Neuronal stem cell (in vitro differentiated cells): ENCODE results near the gene PKD1L1.

Source experiments
- DNase-seq: peaks from one replicate; pipeline ENCODE4 v3.0.0-alpha.2; 2013; ENCODE audit warnings: low spot score
- H2AFZ ChIP-seq: one replicate; pipeline ENCODE4 v1.6.1; 2013; ENCODE audit warnings: mild to moderate bottlenecking, low read length, inconsistent platforms
- H2AK5ac ChIP-seq: 2 replicates; pipeline ENCODE4 v1.6.1; 2013; ENCODE audit warnings: low read depth, mild to moderate bottlenecking, inconsistent platforms, low read length, moderate library complexity, mixed read lengths
- H2BK120ac ChIP-seq: 2 replicates; pipeline ENCODE4 v1.6.1; 2013; ENCODE audit warnings: low read depth, mild to moderate bottlenecking, inconsistent platforms, low read length, moderate library complexity, mixed read lengths
- H2BK12ac ChIP-seq: one replicate; pipeline ENCODE4 v1.6.1; 2013; ENCODE audit warnings: low read length, inconsistent platforms
- H2BK15ac ChIP-seq: 2 replicates; pipeline ENCODE4 v1.6.1; 2013; ENCODE audit warnings: mild to moderate bottlenecking, low read length, inconsistent platforms, mixed read lengths
- H2BK5ac ChIP-seq: one replicate; pipeline ENCODE4 v1.6.1; 2013; ENCODE audit warnings: inconsistent platforms, mild to moderate bottlenecking, low read length, moderate library complexity
- H3K14ac ChIP-seq: one replicate; pipeline ENCODE4 v1.6.1; 2013; ENCODE audit warnings: low read length, inconsistent platforms
- H3K18ac ChIP-seq: 2 replicates; pipeline ENCODE4 v1.6.1; 2013; ENCODE audit warnings: low read length, inconsistent platforms
- H3K23ac ChIP-seq: 2 replicates; pipeline ENCODE4 v1.6.1; 2013; ENCODE audit warnings: low read depth, mild to moderate bottlenecking, mixed read lengths, low read length, inconsistent platforms; ENCODE audit not compliant: poor library complexity
- H3K27ac ChIP-seq: replicated peaks from 3 replicates; pipeline ENCODE4 v1.5.1; 2013; ENCODE audit warnings: low read length, inconsistent platforms
- H3K27me3 ChIP-seq, 3 experiments: 2 replicates each; pipeline ENCODE4 v1.6.1; 2013; ENCODE audit warnings: low read length in 3 of 3, mild to moderate bottlenecking in 2 of 3, inconsistent platforms in 1 of 3, low read depth in 1 of 3, mixed read lengths in 1 of 3, moderate library complexity in 1 of 3; ENCODE audit not compliant: control insufficient read depth in 3 of 3, insufficient read depth in 3 of 3
- H3K36me3 ChIP-seq, 2 donors: replicated peaks in 1 of 2; 2 replicates each; pipeline ENCODE4 v1.6.1; 2013; ENCODE audit warnings: low read length in 2 of 2; ENCODE audit not compliant: control insufficient read depth in 2 of 2, insufficient read depth in 2 of 2
- H3K4ac ChIP-seq: 2 replicates; pipeline ENCODE4 v1.6.1; 2013; ENCODE audit warnings: inconsistent platforms, mild to moderate bottlenecking, low read length, moderate library complexity
- H3K4me1 ChIP-seq, 2 donors: 1 replicate in 1 of 2; 2 replicates in 1 of 2; pipeline ENCODE4 v1.6.1; 2013; ENCODE audit warnings: low read length in 2 of 2, low read depth in 1 of 2; ENCODE audit not compliant: control insufficient read depth in 2 of 2, insufficient read depth in 1 of 2
- H3K4me2 ChIP-seq: one replicate; pipeline ENCODE4 v1.6.1; 2013; ENCODE audit warnings: mild to moderate bottlenecking, low read length, inconsistent platforms; ENCODE audit not compliant: insufficient read depth, poor library complexity, severe bottlenecking
- H3K4me3 ChIP-seq, 2 donors: 2 replicates each; pipeline ENCODE4 v1.5.1; 2013; ENCODE audit warnings: low read length in 2 of 2, mild to moderate bottlenecking in 2 of 2, inconsistent platforms in 1 of 2, moderate library complexity in 1 of 2
- H3K79me1 ChIP-seq: one replicate; pipeline ENCODE4 v1.6.1; 2013; ENCODE audit warnings: low read depth, mild to moderate bottlenecking, inconsistent platforms, low read length, moderate library complexity
- H3K9ac ChIP-seq: one replicate; pipeline ENCODE4 v1.6.1; 2013; ENCODE audit warnings: mild to moderate bottlenecking, low read depth, low read length, inconsistent platforms; ENCODE audit not compliant: poor library complexity
- H3K9me3 ChIP-seq, 2 donors: replicated peaks in 1 of 2; 2 replicates each; pipeline versions ENCODE3 to v1.6.1; 2013; ENCODE audit warnings: low read length in 2 of 2, mild to moderate bottlenecking in 2 of 2, inconsistent platforms in 1 of 2, low read depth in 1 of 2, mixed read lengths in 1 of 2, moderate library complexity in 1 of 2; ENCODE audit not compliant: control insufficient read depth in 2 of 2, insufficient read depth in 1 of 2
- H4K8ac ChIP-seq: one replicate; pipeline ENCODE4 v1.6.1; 2013; ENCODE audit warnings: low read depth, mild to moderate bottlenecking, inconsistent platforms, low read length, moderate library complexity
- H4K91ac ChIP-seq: one replicate; pipeline ENCODE4 v1.6.1; 2013; ENCODE audit warnings: low read length, low read depth, mild to moderate bottlenecking, inconsistent platforms; ENCODE audit not compliant: poor library complexity
- WGBS, 2 donors: extraction: QIAGEN DNeasy Blood & Tissue Kit; methylation state at CpG; one replicate each; pipeline ENCODE4 v1.1.7; 2013; ENCODE audit warnings: missing lambda C conversion rate in 2 of 2, mixed read lengths in 1 of 2; ENCODE audit not compliant: insufficient read length in 2 of 2, insufficient replicate concordance in 1 of 2; ENCODE audit errors: extremely low coverage in 2 of 2; 5-methylcytosine and 5-hydroxymethylcytosine counted together

The PKD1L1 gene

GRCh38 chr7:47771990-47772360, 176.3 kb downstream of the PKD1L1 start:
- H3K4me3 ChIP-seq = no peak overlapping the region
- no peak overlapping the region for H2AFZ ChIP-seq
- H3K79me1 ChIP-seq = no peaks in the 10 kb centered on the region
- no peak overlapping the region for H3K27ac ChIP-seq
- no peak overlapping the region for H2BK5ac ChIP-seq
- H4K91ac ChIP-seq = peak overlapping the region; percentile 15
- no peaks in the 10 kb centered on the region for H3K27me3 ChIP-seq
- no peak overlapping the region for H3K14ac ChIP-seq
- no peak overlapping the region for H3K23ac ChIP-seq
- no peak overlapping the region for H3K18ac ChIP-seq
- no peak overlapping the region for H3K9ac ChIP-seq
- H2BK12ac ChIP-seq = no peak overlapping the region
- no peak overlapping the region for H2AK5ac ChIP-seq
- no peak overlapping the region for H3K4me2 ChIP-seq
- no CpG with 5 or more reads among the region's 5 CpGs for WGBS, 2 donors
- H4K8ac ChIP-seq = no peak overlapping the region
- H2BK15ac ChIP-seq = no peak overlapping the region
- H3K9me3 ChIP-seq = no peaks in the 10 kb centered on the region
- no peak for DNase-seq
- H2BK120ac ChIP-seq = no peak overlapping the region
- H3K36me3 ChIP-seq = no peaks in the 10 kb centered on the region
- no peaks in the 10 kb centered on the region for H3K4me1 ChIP-seq
- H3K4ac ChIP-seq = no peak overlapping the region

DNA sequence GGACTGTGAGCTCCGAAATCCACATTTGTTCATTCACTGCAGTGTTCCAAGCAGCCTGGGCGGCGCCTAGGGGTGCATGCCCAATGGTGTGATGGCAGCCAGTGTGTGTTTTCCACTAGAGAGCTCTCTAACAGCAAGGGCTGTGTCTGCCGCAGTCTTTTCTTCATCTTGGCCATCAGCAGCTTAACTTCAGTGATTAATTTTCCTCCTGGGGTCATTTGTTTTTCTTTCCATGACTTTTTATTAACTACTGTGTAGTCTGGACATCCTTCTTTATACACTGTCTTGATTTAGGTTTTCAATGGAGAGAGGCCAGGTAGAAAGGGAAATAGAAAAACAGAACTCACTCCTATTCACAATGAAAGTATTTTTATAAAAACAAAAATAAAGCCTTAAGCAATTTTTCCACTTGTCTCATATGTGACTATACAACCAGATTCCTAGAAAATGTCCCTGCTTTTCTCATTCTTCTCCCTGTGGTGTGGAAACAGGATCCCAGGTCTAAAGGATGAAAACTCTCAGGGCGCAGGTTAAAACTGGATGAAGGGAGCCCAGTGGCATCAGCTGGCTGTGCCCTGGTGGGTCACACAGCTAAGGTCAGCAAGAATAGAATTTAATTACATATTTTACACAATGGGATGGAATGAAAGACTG, 176.8 kb downstream of the PKD1L1 start:
- no peaks in the 10 kb centered on the region for H3K27me3 ChIP-seq
- H3K14ac ChIP-seq = no peak overlapping the region
- H2BK12ac ChIP-seq = no peak overlapping the region
- no peak overlapping the region for H2AK5ac ChIP-seq
- DNase-seq = no peak
- H3K4me1 ChIP-seq = no peaks in the 10 kb centered on the region
- no peaks in the 10 kb centered on the region for H3K9me3 ChIP-seq
- no peak overlapping the region for H2BK120ac ChIP-seq
- no peak overlapping the region for H3K18ac ChIP-seq
- no peak overlapping the region for H3K4me3 ChIP-seq
- H2BK15ac ChIP-seq = no peak overlapping the region
- H2BK5ac ChIP-seq = no peak overlapping the region
- H4K8ac ChIP-seq = no peak overlapping the region
- H3K36me3 ChIP-seq = no peaks in the 10 kb centered on the region
- no peak overlapping the region for H3K9ac ChIP-seq
- H3K23ac ChIP-seq = no peak overlapping the region
- H2AFZ ChIP-seq = no peak overlapping the region
- H3K79me1 ChIP-seq = no peaks in the 10 kb centered on the region
- H3K4me2 ChIP-seq = no peak overlapping the region
- no peak overlapping the region for H4K91ac ChIP-seq
- H3K4ac ChIP-seq = no peak overlapping the region
- no peak overlapping the region for H3K27ac ChIP-seq
- no CpG with 5 or more reads among the region's 5 CpGs for WGBS, 2 donors

DNA sequence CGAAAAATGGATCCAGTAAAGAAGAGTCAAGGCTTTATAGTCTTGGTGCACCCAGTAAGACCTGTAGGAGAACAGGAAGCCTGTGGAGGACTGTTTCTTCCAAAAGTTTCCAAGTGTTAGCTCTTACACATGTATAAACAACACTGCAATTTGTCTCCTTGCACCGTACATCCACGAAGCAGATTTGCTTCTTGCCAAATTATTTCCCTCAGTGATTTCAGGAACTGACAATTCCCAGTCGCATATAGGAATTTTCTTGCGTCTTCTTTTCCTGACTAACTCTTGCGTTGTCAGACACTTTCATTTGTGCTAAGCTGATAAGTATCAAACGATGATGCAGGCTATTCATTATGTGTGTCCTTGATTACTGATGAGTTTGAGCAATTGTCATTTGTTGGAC, 182.1 kb downstream of the PKD1L1 start:
- no peak overlapping the region for H2BK120ac ChIP-seq

GRCh38 chr7:47765373-47765979, 182.8 kb downstream of the PKD1L1 start:
- no peak for DNase-seq
- Histone ChIP-seq H3K4me1 (peaks cover 11 to 13% of the 10 kb centered on the region in 2 donors), H3K9ac (no peak overlapping the region), H3K4ac (no peak overlapping the region), H3K4me3 (no peak overlapping the region), H2BK12ac (no peak overlapping the region), H2BK15ac (no peak overlapping the region), H4K91ac (no peak overlapping the region), H2BK120ac (no peak overlapping the region), H3K18ac (no peak overlapping the region), H3K79me1 (no peaks in the 10 kb centered on the region), H2AK5ac (no peak overlapping the region), H3K27me3 (no peaks in the 10 kb centered on the region), H4K8ac (no peak overlapping the region), H3K9me3 (no peaks in the 10 kb centered on the region), H3K27ac (no peak overlapping the region), H3K23ac (no peak overlapping the region), H2BK5ac (no peak overlapping the region), H2AFZ (no peak overlapping the region), H3K4me2 (no peak overlapping the region), H3K36me3 (no peaks in the 10 kb centered on the region), H3K14ac (no peak overlapping the region)
- WGBS, 2 donors = no CpG with 5 or more reads among the region's 2 CpGs

More for the DNA sequence above, 182.1 kb downstream of the PKD1L1 start:
- no peak overlapping the region for H3K9ac ChIP-seq
- H2BK15ac ChIP-seq = no peak overlapping the region
- WGBS, 2 donors = no CpG with 5 or more reads among the region's 7 CpGs
- no peaks in the 10 kb centered on the region for H3K79me1 ChIP-seq
- H3K27me3 ChIP-seq = no peaks in the 10 kb centered on the region
- no peak overlapping the region for H2AFZ ChIP-seq
- no peak overlapping the region for H3K4me2 ChIP-seq
- no peak overlapping the region for H3K4ac ChIP-seq
- no peaks in the 10 kb centered on the region for H3K9me3 ChIP-seq
- H2BK12ac ChIP-seq = no peak overlapping the region
- no peak overlapping the region for H4K8ac ChIP-seq
- no peak overlapping the region for H2BK5ac ChIP-seq
- peaks cover 11 to 13% of the 10 kb centered on the region in 2 donors for H3K4me1 ChIP-seq
- DNase-seq = no peak
- H3K4me3 ChIP-seq = no peak overlapping the region
- H3K14ac ChIP-seq = no peak overlapping the region
- no peak overlapping the region for H4K91ac ChIP-seq
- H3K23ac ChIP-seq = no peak overlapping the region
- no peaks in the 10 kb centered on the region for H3K36me3 ChIP-seq
- H3K27ac ChIP-seq = no peak overlapping the region
- no peak overlapping the region for H2AK5ac ChIP-seq
- no peak overlapping the region for H3K18ac ChIP-seq
